Duodenal mucosa (tissue), 2 donors: ENCODE measurements around the gene TUB.

Experiments used
- H3K27ac ChIP-seq: one replicate; pipeline ENCODE4 v1.7.0; 2013; ENCODE audit warnings: low read depth, low read length
- H3K27me3 ChIP-seq, 2 donors: one replicate each; pipeline ENCODE4 v1.7.0; 2013; ENCODE audit warnings: low read length in 2 of 2, control low read depth in 1 of 2; ENCODE audit not compliant: insufficient read depth in 2 of 2, control insufficient read depth in 1 of 2
- H3K36me3 ChIP-seq, 2 donors: one replicate each; pipeline ENCODE4 v1.7.0; 2013; ENCODE audit warnings: low read length in 2 of 2, control low read depth in 1 of 2; ENCODE audit not compliant: insufficient read depth in 2 of 2, control insufficient read depth in 1 of 2
- H3K4me1 ChIP-seq, 2 donors: one replicate each; pipeline ENCODE4 v1.7.0; 2013; ENCODE audit warnings: low read length in 2 of 2, control low read depth in 1 of 2; ENCODE audit not compliant: insufficient read depth in 2 of 2, control insufficient read depth in 1 of 2
- H3K4me3 ChIP-seq, 2 donors: one replicate each; pipeline ENCODE4 v1.7.0; 2013; ENCODE audit warnings: low read length in 2 of 2, low read depth in 1 of 2
- H3K9ac ChIP-seq, 2 donors: one replicate each; pipeline ENCODE4 v1.7.0; 2013; ENCODE audit warnings: low read length in 2 of 2, low read depth in 1 of 2
- H3K9me3 ChIP-seq, 2 donors: one replicate each; pipeline ENCODE4 v1.7.0; 2013; ENCODE audit warnings: low read length in 2 of 2, control low read depth in 1 of 2; ENCODE audit not compliant: control insufficient read depth in 1 of 2

The TUB gene

GRCh38 chr11:8082391-8083087, 1.5 kb downstream of the TUB start:
- no peak overlapping the region for H3K4me3 ChIP-seq
- no peak overlapping the region for H3K27ac ChIP-seq
- H3K9ac ChIP-seq = no peak overlapping the region
- H3K4me1 ChIP-seq = peaks cover 0 to 8% of the 10 kb centered on the region in 2 donors
- H3K36me3 ChIP-seq = no peaks in the 10 kb centered on the region
- peaks cover 17 to 25% of the 10 kb centered on the region in 2 donors for H3K27me3 ChIP-seq
- H3K9me3 ChIP-seq = no peaks in the 10 kb centered on the region

GRCh38 chr11:8083088-8083395, 2.0 kb downstream of the TUB start:
- peaks cover 17 to 25% of the 10 kb centered on the region in 2 donors for H3K27me3 ChIP-seq
- H3K4me1 ChIP-seq = peaks cover 0 to 8% of the 10 kb centered on the region in 2 donors
- H3K4me3 ChIP-seq = no peak overlapping the region
- H3K27ac ChIP-seq = no peak overlapping the region
- no peak overlapping the region for H3K9ac ChIP-seq
- no peaks in the 10 kb centered on the region for H3K9me3 ChIP-seq
- no peaks in the 10 kb centered on the region for H3K36me3 ChIP-seq

GRCh38 chr11:8083871-8084281, 2.9 kb downstream of the TUB start:
- H3K27me3 ChIP-seq = peaks cover 17 to 25% of the 10 kb centered on the region in 2 donors
- H3K4me3 ChIP-seq = no peak overlapping the region
- peaks cover 0 to 8% of the 10 kb centered on the region in 2 donors for H3K4me1 ChIP-seq
- H3K9ac ChIP-seq = no peak overlapping the region
- no peaks in the 10 kb centered on the region for H3K36me3 ChIP-seq
- no peaks in the 10 kb centered on the region for H3K9me3 ChIP-seq
- H3K27ac ChIP-seq = no peak overlapping the region

- Histone ChIP-seq H3K9ac (no peak overlapping the region), H3K27me3 (peaks cover 17 to 25% of the 10 kb centered on the region in 2 donors), H3K9me3 (no peaks in the 10 kb centered on the region), H3K27ac (no peak overlapping the region), H3K4me3 (no peak overlapping the region), H3K36me3 (no peaks in the 10 kb centered on the region), H3K4me1 (peaks cover 0 to 8% of the 10 kb centered on the region in 2 donors)
These were observed 3.3 kb downstream of the TUB start for GRCh38 chr11:8084352-8084751.

GRCh38 chr11:8085011-8085645, 4.1 kb downstream of the TUB start:
- Histone ChIP-seq H3K27ac (no peak overlapping the region), H3K9ac (no peak overlapping the region), H3K4me1 (peaks cover 0 to 8% of the 10 kb centered on the region in 2 donors), H3K27me3 (peaks cover 17 to 24% of the 10 kb centered on the region in 2 donors), H3K9me3 (no peaks in the 10 kb centered on the region), H3K4me3 (no peak overlapping the region), H3K36me3 (no peaks in the 10 kb centered on the region)

- no peaks in the 10 kb centered on the region for H3K9me3 ChIP-seq
- H3K27ac ChIP-seq = no peak overlapping the region
- peaks cover 17% of the 10 kb centered on the region in 2 donors for H3K27me3 ChIP-seq
- peaks cover 0 to 4% of the 10 kb centered on the region in 2 donors for H3K4me1 ChIP-seq
- no peaks in the 10 kb centered on the region for H3K36me3 ChIP-seq
- no peak overlapping the region for H3K4me3 ChIP-seq
- H3K9ac ChIP-seq = no peak overlapping the region
These were observed 5.0 kb downstream of the TUB start for GRCh38 chr11:8086001-8086479.

- peaks cover 15 to 16% of the 10 kb centered on the region in 2 donors for H3K27me3 ChIP-seq
- H3K9me3 ChIP-seq = no peaks in the 10 kb centered on the region
- H3K4me3 ChIP-seq = no peak overlapping the region
- peaks cover 0 to 3% of the 10 kb centered on the region in 2 donors for H3K4me1 ChIP-seq
- H3K27ac ChIP-seq = no peak overlapping the region
- no peak overlapping the region for H3K9ac ChIP-seq
- no peaks in the 10 kb centered on the region for H3K36me3 ChIP-seq
These were observed 5.6 kb downstream of the TUB start for GRCh38 chr11:8086571-8086970.

GRCh38 chr11:8087185-8087584, 6.2 kb downstream of the TUB start:
- Histone ChIP-seq H3K4me3 (no peak overlapping the region), H3K27ac (no peak overlapping the region), H3K9ac (no peak overlapping the region)

GRCh38 chr11:8087756-8088155, 6.7 kb downstream of the TUB start:
- Histone ChIP-seq H3K4me3 (no peak overlapping the region), H3K4me1 (peaks cover 0 to 4% of the 10 kb centered on the region in 2 donors), H3K27me3 (peaks cover 3 to 5% of the 10 kb centered on the region in 2 donors), H3K9ac (no peak overlapping the region), H3K36me3 (no peaks in the 10 kb centered on the region), H3K27ac (no peak overlapping the region), H3K9me3 (no peaks in the 10 kb centered on the region)

More at GRCh38 chr11:8087185-8087584, 6.2 kb downstream of the TUB start:
- Histone ChIP-seq H3K27me3 (peaks cover 9 to 10% of the 10 kb centered on the region in 2 donors), H3K36me3 (no peaks in the 10 kb centered on the region), H3K9me3 (no peaks in the 10 kb centered on the region), H3K4me1 (no peaks in the 10 kb centered on the region)

GRCh38 chr11:8089791-8090510, 8.9 kb downstream of the TUB start:
- Histone ChIP-seq H3K27ac (no peak overlapping the region), H3K4me3 (no peak overlapping the region), H3K4me1 (peaks cover 8 to 17% of the 10 kb centered on the region in 2 donors), H3K27me3 (no peaks in the 10 kb centered on the region), H3K36me3 (no peaks in the 10 kb centered on the region), H3K9me3 (no peaks in the 10 kb centered on the region), H3K9ac (no peak overlapping the region)
